HFFc6 (cell line): ENCODE measurements around the gene SLAMF7. TPM values are rescaled to one million over a fixed set of nuclear protein-coding genes. Genes with fewer than 3 reads are reported as not detected.

Experiments
- DNase-seq: peaks from one replicate; pipeline ENCODE4 v3.0.0-alpha.2; 2018
- H3K27ac Mint-ChIP-seq: 2 replicates; pipeline ENCODE4 v1.8.0; 2020; ENCODE audit warnings: mild to moderate bottlenecking, mixed read lengths
- H3K27me3 Mint-ChIP-seq: 2 replicates; pipeline ENCODE4 v1.8.0; 2021; ENCODE audit warnings: mild to moderate bottlenecking, moderate library complexity, mixed read lengths; ENCODE audit not compliant: insufficient read depth
- H3K36me3 Mint-ChIP-seq: 2 replicates; pipeline ENCODE4 v1.8.0; 2021; ENCODE audit warnings: low read depth, mixed read lengths
- H3K4me1 Mint-ChIP-seq: 2 replicates; pipeline ENCODE4 v1.8.0; 2020; ENCODE audit warnings: low read depth, mixed read lengths
- H3K4me3 Mint-ChIP-seq: 2 replicates; pipeline ENCODE4 v1.8.0; 2020; ENCODE audit warnings: mild to moderate bottlenecking, moderate library complexity, mixed read lengths
- H3K9me3 Mint-ChIP-seq: 2 replicates; pipeline ENCODE4 v1.8.0; 2020; ENCODE audit warnings: mild to moderate bottlenecking, mixed read lengths
- CTCF ChIP-seq: fragments of 200-600 bp; sonication (generic); IDR thresholded peaks from 2 replicates; pipeline ENCODE4 v1.5.0; 2021; ENCODE audit warnings: antibody characterized with exemption, mild to moderate bottlenecking
- total RNA-seq, 6 experiments: library from RNA; stranded (reverse); fragmentation: NEBNext Ultra II Directional; extraction: Animal tissue kit (Norgen Biotek cat#: 25700); gene quantifications; 2 replicates in 1 of 6; 3 replicates in 5 of 6; pipeline ENCODE4 v1.2.3, GENCODE V29; 2021

SLAMF7 gene
- total RNA-seq, 6 experiments from 2014 or later: not detected

DNA sequence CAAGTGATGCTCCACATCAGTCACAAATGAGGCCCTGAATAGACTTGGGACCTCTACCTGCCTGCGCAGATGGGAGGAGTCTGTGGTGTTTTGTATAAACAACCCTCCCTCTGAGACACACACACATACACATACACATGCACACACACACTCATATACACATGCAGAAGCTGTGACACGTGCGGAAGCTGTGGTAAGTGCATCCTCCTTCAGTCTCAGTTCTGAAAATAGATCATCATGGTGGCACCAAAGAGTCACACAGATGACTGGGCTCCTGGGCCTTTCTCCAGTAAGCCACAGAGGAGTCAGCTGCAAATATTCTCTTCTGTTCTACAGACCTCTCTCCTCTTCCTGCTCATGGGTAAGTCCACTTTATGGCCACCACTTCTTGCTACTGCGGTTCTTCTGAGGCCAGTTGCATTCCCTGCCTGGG lies 56.9 kb downstream of the SLAMF7 start, which contains the start of gene LY9:
Gene LY9 (plus strand): TSS at position 224 of the 433 bp plus-strand sequence. CDS start 14 bp downstream, at position 238.
- no peaks in the 10 kb centered on the region for H3K4me1 Mint-ChIP-seq
- H3K36me3 Mint-ChIP-seq: no peaks in the 10 kb centered on the region
- H3K9me3 Mint-ChIP-seq: no peaks in the 10 kb centered on the region
- H3K4me3 Mint-ChIP-seq: no peak within 1 kb of the TSS
- TF ChIP-seq CTCF: no peak
- DNase-seq: no peak
- H3K27me3 Mint-ChIP-seq: peaks cover 5% of the 10 kb centered on the region
- H3K27ac Mint-ChIP-seq: no peak within 1 kb of the TSS

GRCh38 chr1:160797271-160797709 lies 58.2 kb downstream of the SLAMF7 start:
- Mint-ChIP-seq H3K9me3 (no peaks in the 10 kb centered on the region), H3K27ac (no peak overlapping the region), H3K36me3 (no peaks in the 10 kb centered on the region), H3K4me3 (no peak overlapping the region), H3K27me3 (peaks cover 7% of the 10 kb centered on the region), H3K4me1 (no peaks in the 10 kb centered on the region)
- DNase-seq: no peak
- TF ChIP-seq CTCF: no peak

GRCh38 chr1:160797861-160798273 lies 58.8 kb downstream of the SLAMF7 start:
- no peak overlapping the region for H3K4me3 Mint-ChIP-seq
- DNase-seq: no peak
- H3K27me3 Mint-ChIP-seq: peaks cover 7% of the 10 kb centered on the region
- no peaks in the 10 kb centered on the region for H3K9me3 Mint-ChIP-seq
- H3K36me3 Mint-ChIP-seq: no peaks in the 10 kb centered on the region
- H3K4me1 Mint-ChIP-seq: no peaks in the 10 kb centered on the region
- TF ChIP-seq CTCF: no peak
- H3K27ac Mint-ChIP-seq: no peak overlapping the region

GRCh38 chr1:160798439-160798838 lies 59.4 kb downstream of the SLAMF7 start:
- no peak for TF ChIP-seq CTCF
- DNase-seq: no peak
- H3K27me3 Mint-ChIP-seq: peaks cover 7% of the 10 kb centered on the region
- H3K4me1 Mint-ChIP-seq: no peaks in the 10 kb centered on the region
- no peaks in the 10 kb centered on the region for H3K9me3 Mint-ChIP-seq
- no peak overlapping the region for H3K4me3 Mint-ChIP-seq
- H3K27ac Mint-ChIP-seq: no peak overlapping the region
- no peaks in the 10 kb centered on the region for H3K36me3 Mint-ChIP-seq

DNA sequence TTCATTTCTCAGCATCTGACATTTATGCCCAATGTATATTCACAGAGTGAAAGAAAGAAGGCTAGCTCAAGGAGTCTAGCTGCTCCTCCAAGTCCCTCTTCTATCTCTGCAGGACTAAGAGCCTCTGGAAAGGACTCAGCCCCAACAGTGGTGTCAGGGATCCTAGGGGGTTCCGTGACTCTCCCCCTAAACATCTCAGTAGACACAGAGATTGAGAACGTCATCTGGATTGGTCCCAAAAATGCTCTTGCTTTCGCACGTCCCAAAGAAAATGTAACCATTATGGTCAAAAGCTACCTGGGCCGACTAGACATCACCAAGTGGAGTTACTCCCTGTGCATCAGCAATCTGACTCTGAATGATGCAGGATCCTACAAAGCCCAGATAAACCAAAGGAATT lies 60.6 kb downstream of the SLAMF7 start:
- Mint-ChIP-seq H3K27ac (no peak overlapping the region), H3K9me3 (no peaks in the 10 kb centered on the region), H3K36me3 (no peaks in the 10 kb centered on the region), H3K4me1 (no peaks in the 10 kb centered on the region), H3K27me3 (peaks cover 8% of the 10 kb centered on the region), H3K4me3 (no peak overlapping the region)
- no peak for TF ChIP-seq CTCF
- no peak for DNase-seq

- Mint-ChIP-seq H3K9me3 (no peaks in the 10 kb centered on the region), H3K27me3 (peaks cover 8% of the 10 kb centered on the region), H3K27ac (no peak overlapping the region), H3K4me3 (no peak overlapping the region), H3K4me1 (no peaks in the 10 kb centered on the region), H3K36me3 (no peaks in the 10 kb centered on the region)
- DNase-seq: no peak
- no peak for TF ChIP-seq CTCF
Measured at GRCh38 chr1:160800142-160800541, 61.1 kb downstream of the SLAMF7 start.
